ENCODE measurements around the gene TDRD12. TPM values are rescaled to one million over a fixed set of nuclear protein-coding genes. Genes with fewer than 3 reads are reported as not detected.
"Not testable (repeated sequence)": the region's sequence is repeated elsewhere in the genome, so short reads cannot be mapped to it uniquely, and the experiment has no call there.

Gene TDRD12
- total RNA-seq, 5 donors from 2014 or later (not counting 1 experiment from before 2014, with no cell fraction given), result 0.36 to 1.0 (median 0.63) TPM

- 94% methylated on average over 2 of the region's 3 CpGs for WGBS (ENCODE audit: insufficient coverage)
- peaks cover 44% of the 10 kb centered on the region for H3K36me3 Mint-ChIP-seq
- CTCF ChIA-PET; H3K27me3 ChIP-seq (replicated peaks in 1 of 2; ENCODE audit: control insufficient read depth in 2 of 2, extremely low read depth in 1 of 2, insufficient read depth in 2 of 2, low read length in 1 of 2); H3K27ac Mint-ChIP-seq; ATAC-seq (replicated peaks in 1 of 4); H3K4me3 ChIP-seq (ENCODE audit: control insufficient read depth in 1 of 2, extremely low read depth in 1 of 2, low read length in 1 of 2); POLR2A ChIA-PET; DNase-seq; H3K9me3 ChIP-seq; H3K9me3 Mint-ChIP-seq; H3K27me3 Mint-ChIP-seq; H3K27ac ChIP-seq (ENCODE audit: low read length); H3K4me3 Mint-ChIP-seq: not testable (repeated sequence)
- peaks cover 60 to 79% (median 77%) of the 10 kb centered on the region in 3 donors for H3K4me1 Mint-ChIP-seq
- Histone ChIP-seq H3K36me3 (ENCODE audit: control insufficient read depth in 2 of 2, extremely low read depth in 1 of 2, insufficient read depth in 1 of 2, low read length in 1 of 2) (peaks cover 9 to 17% of the 10 kb centered on the region in 2 donors), H3K4me1 (ENCODE audit: control insufficient read depth in 1 of 2, extremely low read depth in 1 of 2, insufficient read depth in 2 of 2, low read length in 2 of 2) (peaks cover 7 to 26% of the 10 kb centered on the region in 2 experiments)
Observed at GRCh38 chr19:32696771-32697170, 22.8 kb upstream of the TDRD12 start.

DNA sequence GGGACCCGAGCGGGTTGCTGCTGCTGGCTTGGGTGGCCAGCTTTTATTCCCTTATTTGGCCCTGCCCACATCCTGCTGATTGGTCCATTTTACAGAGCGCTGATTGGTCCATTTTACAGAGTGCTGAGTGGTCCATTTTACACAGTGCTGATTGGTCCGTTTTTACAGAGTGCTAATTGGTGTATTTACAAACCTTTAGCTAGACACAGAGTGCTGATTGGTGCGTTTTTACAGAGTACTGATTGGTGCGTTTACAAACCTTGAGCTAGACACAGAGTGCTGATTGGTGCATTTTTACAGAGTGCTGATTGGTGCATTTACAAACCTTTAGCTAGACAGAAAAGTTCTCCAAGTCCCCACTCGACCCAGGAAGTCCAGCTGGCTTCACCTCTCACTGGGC is 19.4 kb upstream of the TDRD12 start:
- Mint-ChIP-seq H3K36me3 (peaks cover 61% of the 10 kb centered on the region), H3K9me3 (peaks cover 3 to 14% (median 5%) of the 10 kb centered on the region in 3 donors), H3K4me1 (peaks cover 35 to 61% (median 57%) of the 10 kb centered on the region in 3 donors)
- H3K27ac Mint-ChIP-seq; POLR2A ChIA-PET; H3K27me3 Mint-ChIP-seq; H3K27me3 ChIP-seq (replicated peaks in 1 of 2; ENCODE audit: control insufficient read depth in 2 of 2, extremely low read depth in 1 of 2, insufficient read depth in 2 of 2, low read length in 1 of 2); DNase-seq; H3K9me3 ChIP-seq; H3K4me3 ChIP-seq (ENCODE audit: control insufficient read depth in 1 of 2, extremely low read depth in 1 of 2, low read length in 1 of 2); H3K27ac ChIP-seq (ENCODE audit: low read length); ATAC-seq (replicated peaks in 1 of 4); CTCF ChIA-PET; H3K4me3 Mint-ChIP-seq; H3K4me1 ChIP-seq (ENCODE audit: control insufficient read depth in 1 of 2, extremely low read depth in 1 of 2, insufficient read depth in 2 of 2, low read length in 2 of 2): not testable (repeated sequence)
- peaks cover 13 to 29% of the 10 kb centered on the region in 2 donors for H3K36me3 ChIP-seq (ENCODE audit: control insufficient read depth in 2 of 2, extremely low read depth in 1 of 2, insufficient read depth in 1 of 2, low read length in 1 of 2)
- 97% methylated on average over 4 of the region's 7 CpGs for WGBS (ENCODE audit: insufficient coverage)

DNA sequence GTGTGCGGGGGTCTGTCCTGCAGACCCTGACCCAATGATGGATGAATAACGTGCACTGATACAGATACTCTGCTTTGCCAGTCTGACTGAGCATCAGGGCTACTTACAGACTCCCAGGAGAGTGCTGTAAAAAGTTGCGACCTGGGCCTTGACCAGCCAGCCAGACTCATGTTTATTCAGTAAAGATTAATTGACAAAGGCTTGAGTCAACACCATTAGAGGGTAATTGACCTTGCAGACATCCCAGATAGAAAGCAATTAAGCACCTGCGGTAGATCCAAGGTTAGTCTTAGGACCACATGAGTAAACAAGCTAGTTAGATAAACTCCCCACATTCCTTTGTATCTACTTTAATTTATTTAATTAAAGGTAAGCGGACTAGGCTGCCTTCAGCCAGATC is 17.6 kb upstream of the TDRD12 start:
- Histone ChIP-seq H3K36me3 (ENCODE audit: control insufficient read depth in 2 of 2, extremely low read depth in 1 of 2, insufficient read depth in 1 of 2, low read length in 1 of 2) (peaks cover 13 to 35% of the 10 kb centered on the region in 2 donors), H3K4me3 (ENCODE audit: control insufficient read depth in 1 of 2, extremely low read depth in 1 of 2, low read length in 1 of 2) (no peak overlapping the region), H3K4me1 (ENCODE audit: control insufficient read depth in 1 of 2, extremely low read depth in 1 of 2, insufficient read depth in 2 of 2, low read length in 2 of 2) (peaks cover 0 to 3% of the 10 kb centered on the region in 2 experiments), H3K9me3 (no peaks in the 10 kb centered on the region), H3K27me3 (replicated peaks in 1 of 2; ENCODE audit: control insufficient read depth in 2 of 2, extremely low read depth in 1 of 2, insufficient read depth in 2 of 2, low read length in 1 of 2) (no peaks in the 10 kb centered on the region), H3K27ac (ENCODE audit: low read length) (no peak overlapping the region)
- H3K36me3 Mint-ChIP-seq, result peaks cover 58% of the 10 kb centered on the region
- ChIA-PET CTCF (no interaction called here), POLR2A (interaction anchor here in 1 of 2 donors (0.6 kb wide), 1 partner anchor 296 kb away, joined by 4 read pairs; the partner anchor contains the start of gene DPY19L3)
- peaks cover 23 to 51% (median 42%) of the 10 kb centered on the region in 3 donors for H3K4me1 Mint-ChIP-seq
- peaks cover 3 to 14% (median 5%) of the 10 kb centered on the region in 3 donors for H3K9me3 Mint-ChIP-seq
- ATAC-seq (replicated peaks in 1 of 4), result no peak
- no peak overlapping the region for H3K4me3 Mint-ChIP-seq
- H3K27me3 Mint-ChIP-seq, result no peaks in the 10 kb centered on the region
- no peak overlapping the region for H3K27ac Mint-ChIP-seq
- DNase-seq, result no peak
- 100% methylated on average over 2 of the region's 5 CpGs for WGBS (ENCODE audit: insufficient coverage)

GRCh38 chr19:32704006-32704405 is 15.6 kb upstream of the TDRD12 start:
- H3K27me3 Mint-ChIP-seq; H3K4me3 ChIP-seq (ENCODE audit: control insufficient read depth in 1 of 2, extremely low read depth in 1 of 2, low read length in 1 of 2); H3K27ac ChIP-seq (ENCODE audit: low read length); H3K4me3 Mint-ChIP-seq; DNase-seq; H3K9me3 ChIP-seq; POLR2A ChIA-PET; H3K27ac Mint-ChIP-seq; CTCF ChIA-PET; ATAC-seq (replicated peaks in 1 of 4); H3K27me3 ChIP-seq (replicated peaks in 1 of 2; ENCODE audit: control insufficient read depth in 2 of 2, extremely low read depth in 1 of 2, insufficient read depth in 2 of 2, low read length in 1 of 2): not testable (repeated sequence)
- H3K4me1 Mint-ChIP-seq, result peaks cover 20 to 50% (median 42%) of the 10 kb centered on the region in 3 donors
- H3K9me3 Mint-ChIP-seq, result peaks cover 3 to 12% (median 5%) of the 10 kb centered on the region in 3 donors
- H3K36me3 ChIP-seq (ENCODE audit: control insufficient read depth in 2 of 2, extremely low read depth in 1 of 2, insufficient read depth in 1 of 2, low read length in 1 of 2), result peaks cover 13 to 26% of the 10 kb centered on the region in 2 donors
- WGBS (ENCODE audit: insufficient coverage), result no CpG with 5 or more reads among the region's 2 CpGs
- H3K36me3 Mint-ChIP-seq, result peaks cover 44% of the 10 kb centered on the region
- H3K4me1 ChIP-seq (ENCODE audit: control insufficient read depth in 1 of 2, extremely low read depth in 1 of 2, insufficient read depth in 2 of 2, low read length in 2 of 2), result peaks cover 0 to 12% of the 10 kb centered on the region in 2 experiments

- POLR2A ChIA-PET, result no interaction called here
- H3K4me3 ChIP-seq (ENCODE audit: control insufficient read depth in 1 of 2, extremely low read depth in 1 of 2, low read length in 1 of 2), result no peak overlapping the region
- Mint-ChIP-seq H3K4me1 (peaks cover 10 to 27% (median 21%) of the 10 kb centered on the region in 3 donors), H3K27ac (peak overlapping the region; percentile 59 to 69), H3K9me3 (peaks cover 3 to 7% (median 5%) of the 10 kb centered on the region in 3 donors), H3K36me3 (peaks cover 34% of the 10 kb centered on the region), H3K4me3 (peak overlapping the region in 1 of 3 donors; percentile 3), H3K27me3 (no peaks in the 10 kb centered on the region)
- no peak overlapping the region for H3K27ac ChIP-seq (ENCODE audit: low read length)
- no peaks in the 10 kb centered on the region for H3K27me3 ChIP-seq (replicated peaks in 1 of 2; ENCODE audit: control insufficient read depth in 2 of 2, extremely low read depth in 1 of 2, insufficient read depth in 2 of 2, low read length in 1 of 2)
- DNase-seq (peak in 5 of 35 experiments; percentile 13 to 43 (median 17)), ATAC-seq (replicated peaks in 1 of 4) (peak; percentile 72 to 99 (median 91))
- H3K4me1 ChIP-seq (ENCODE audit: control insufficient read depth in 1 of 2, extremely low read depth in 1 of 2, insufficient read depth in 2 of 2, low read length in 2 of 2), result peaks cover 0 to 12% of the 10 kb centered on the region in 2 experiments
- CTCF ChIA-PET, result interaction anchor here in 1 of 2 donors (0.6 kb wide), 1 partner anchor 1124 kb away, joined by 3 read pairs; no protein-coding TSS in a partner anchor
- no peaks in the 10 kb centered on the region for H3K9me3 ChIP-seq
- 15% methylated on average over 3 of the region's 3 CpGs for WGBS (ENCODE audit: insufficient coverage)
- H3K36me3 ChIP-seq (ENCODE audit: control insufficient read depth in 2 of 2, extremely low read depth in 1 of 2, insufficient read depth in 1 of 2, low read length in 1 of 2), result peaks cover 4 to 32% of the 10 kb centered on the region in 2 donors
Observed at GRCh38 chr19:32708457-32708856, 11.1 kb upstream of the TDRD12 start.

- 83% methylated on average over 3 of the region's 5 CpGs for WGBS (ENCODE audit: insufficient coverage)
- Histone ChIP-seq H3K9me3 (no peaks in the 10 kb centered on the region), H3K36me3 (ENCODE audit: control insufficient read depth in 2 of 2, extremely low read depth in 1 of 2, insufficient read depth in 1 of 2, low read length in 1 of 2) (peaks cover 4 to 32% of the 10 kb centered on the region in 2 donors), H3K27me3 (replicated peaks in 1 of 2; ENCODE audit: control insufficient read depth in 2 of 2, extremely low read depth in 1 of 2, insufficient read depth in 2 of 2, low read length in 1 of 2) (no peaks in the 10 kb centered on the region), H3K27ac (ENCODE audit: low read length) (no peak overlapping the region), H3K4me1 (ENCODE audit: control insufficient read depth in 1 of 2, extremely low read depth in 1 of 2, insufficient read depth in 2 of 2, low read length in 2 of 2) (peaks cover 0 to 12% of the 10 kb centered on the region in 2 experiments), H3K4me3 (ENCODE audit: control insufficient read depth in 1 of 2, extremely low read depth in 1 of 2, low read length in 1 of 2) (no peak overlapping the region)
- ATAC-seq (replicated peaks in 1 of 4) (no peak), DNase-seq (no peak)
- ChIA-PET CTCF (no interaction called here), POLR2A (no interaction called here)
- Mint-ChIP-seq H3K4me1 (peaks cover 10 to 27% (median 21%) of the 10 kb centered on the region in 3 donors), H3K36me3 (peaks cover 30% of the 10 kb centered on the region), H3K9me3 (peaks cover 3 to 4% (median 3%) of the 10 kb centered on the region in 3 donors), H3K4me3 (peak overlapping the region in 1 of 3 donors; percentile 3), H3K27ac (peak overlapping the region; percentile 59 to 69), H3K27me3 (no peaks in the 10 kb centered on the region)
Observed at GRCh38 chr19:32709032-32709431, 10.5 kb upstream of the TDRD12 start.

Data from T-cell (primary cell).